GM12873 (cell line): ENCODE data around the gene CUL9.

Experiments used
- CTCF ChIP-seq: IDR thresholded peaks from 2 replicates; pipeline ENCODE4 v1.5.1; 2012; ENCODE audit warnings: low read depth, mild to moderate bottlenecking, moderate library complexity, low read length, control low read depth; ENCODE audit not compliant: insufficient read depth; ENCODE audit errors: missing control alignments

Gene CUL9

DNA sequence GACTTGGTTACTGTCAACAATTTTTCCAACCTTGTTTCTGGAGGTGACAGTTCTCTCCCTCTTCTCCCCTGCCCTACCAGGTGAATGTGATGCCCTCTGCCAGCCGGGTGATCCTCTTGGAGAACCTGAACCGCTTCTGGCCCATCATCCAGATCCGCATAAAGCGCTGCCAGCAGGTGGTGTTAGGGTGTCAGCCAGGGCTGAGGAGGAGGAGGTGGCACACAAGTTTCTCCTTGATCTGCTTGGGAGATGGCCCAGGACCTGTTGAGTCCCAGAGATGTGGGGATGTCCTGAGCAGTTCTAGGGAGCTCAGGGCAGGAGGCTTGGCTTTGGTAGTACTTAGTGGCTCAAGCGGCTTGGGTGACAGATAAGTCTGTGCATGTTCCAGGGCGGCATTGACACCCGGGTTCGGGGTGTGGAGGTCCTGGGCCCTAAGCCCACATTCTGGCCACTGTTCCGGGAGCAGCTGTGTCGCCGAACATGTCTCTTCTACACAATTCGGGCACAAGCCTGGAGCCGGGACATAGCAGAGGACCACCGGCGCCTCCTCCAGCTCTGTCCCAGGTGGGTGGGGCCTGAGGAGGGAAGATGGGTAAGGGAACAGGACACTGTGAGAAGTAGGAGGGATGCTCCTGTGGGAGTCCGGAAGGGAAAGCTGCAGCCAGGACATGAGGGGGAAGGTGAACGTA lies 21.2 kb downstream of the CUL9 start:
- TF ChIP-seq CTCF = no peak

DNA sequence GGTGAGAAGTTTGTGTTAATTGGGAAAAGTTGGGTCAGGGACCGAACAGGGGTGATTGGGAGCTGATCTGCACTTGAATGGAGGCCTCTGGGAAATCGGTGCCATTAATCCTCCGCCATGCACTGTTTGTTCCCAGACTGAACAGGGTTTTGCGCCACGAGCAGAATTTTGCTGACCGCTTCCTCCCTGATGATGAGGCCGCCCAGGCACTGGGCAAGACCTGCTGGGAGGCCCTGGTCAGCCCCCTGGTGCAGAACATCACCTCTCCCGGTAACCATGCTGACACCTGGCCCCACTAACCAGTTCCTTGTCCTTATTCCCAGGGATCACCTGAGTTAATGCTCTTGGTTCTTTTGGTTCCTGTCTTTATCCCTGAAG lies 21.7 kb downstream of the CUL9 start:
- no peak for TF ChIP-seq CTCF

DNA sequence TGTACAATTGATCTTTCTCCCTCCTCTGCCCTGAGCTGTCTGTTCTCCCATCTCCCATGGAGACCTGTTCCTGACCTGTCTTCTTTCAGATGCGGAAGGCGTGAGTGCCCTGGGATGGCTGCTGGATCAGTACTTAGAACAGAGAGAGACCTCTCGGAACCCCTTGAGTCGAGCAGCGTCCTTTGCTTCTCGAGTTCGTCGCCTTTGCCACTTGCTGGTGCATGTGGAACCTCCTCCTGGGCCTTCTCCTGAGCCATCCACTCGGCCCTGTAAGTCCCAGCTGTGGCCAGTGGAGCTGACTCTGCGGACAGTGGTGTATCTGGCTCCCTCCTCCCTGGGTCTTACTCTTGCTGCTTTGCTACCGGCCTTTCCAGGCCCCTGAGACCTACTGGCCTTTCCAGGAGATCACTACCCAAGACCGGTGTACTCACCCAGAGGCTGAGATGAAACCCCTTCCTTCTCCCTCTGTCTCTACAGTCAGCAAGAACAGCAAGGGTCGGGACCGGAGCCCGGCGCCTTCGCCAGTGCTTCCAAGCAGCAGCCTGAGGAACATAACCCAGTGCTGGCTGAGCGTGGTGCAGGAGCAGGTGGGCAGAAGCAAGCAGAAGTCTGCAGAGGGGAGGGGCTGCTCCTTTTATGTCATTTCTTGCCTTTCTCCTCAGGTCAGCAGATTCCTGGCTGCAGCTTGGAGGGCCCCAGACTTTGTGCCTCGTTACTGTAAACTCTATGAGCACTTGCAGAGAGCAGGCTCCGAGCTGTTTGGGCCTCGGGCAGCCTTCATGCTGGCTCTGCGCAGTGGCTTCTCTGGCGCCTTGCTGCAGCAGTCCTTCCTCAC lies 22.5 kb downstream of the CUL9 start:
- TF ChIP-seq CTCF = no peak

- TF ChIP-seq CTCF = no peak
Measured at GRCh38 chr6:43205849-43206248, 23.9 kb downstream of the CUL9 start.

- TF ChIP-seq CTCF = no peak
Measured at GRCh38 chr6:43207286-43207685, 25.3 kb downstream of the CUL9 start.

DNA sequence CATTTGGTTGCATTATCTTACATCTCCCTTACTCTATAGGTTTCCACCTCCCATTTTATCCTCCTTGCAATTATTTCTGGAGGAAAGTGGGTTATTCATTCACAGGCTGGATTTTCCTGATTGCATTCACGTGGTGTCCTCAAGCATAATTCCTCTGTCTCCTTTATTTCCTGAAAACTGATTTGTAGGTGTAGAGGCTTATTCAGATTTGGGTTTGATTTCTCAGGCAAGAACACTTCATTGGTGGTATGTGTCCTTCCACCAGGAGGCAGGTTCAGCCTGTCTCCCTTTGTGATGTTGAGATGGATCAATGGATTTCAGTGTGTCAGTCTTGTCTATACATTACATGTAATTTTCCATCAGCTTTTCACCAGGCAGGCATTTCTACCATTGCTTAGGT lies 30.0 kb downstream of the CUL9 start:
- TF ChIP-seq CTCF = peak; percentile 15

GRCh38 chr6:43213431-43213830 lies 31.4 kb downstream of the CUL9 start:
- TF ChIP-seq CTCF = no peak
